GM12878 (cell line): ENCODE data around the gene TTC39B. TPM values are rescaled to one million over a fixed set of nuclear protein-coding genes. Genes with fewer than 3 reads are reported as not detected.

Source experiments
- ATAC-seq: fragments of 200-7000 bp; cut with Tn5 transposase; 3 replicates; pipeline ENCODE4 v1.9.1; 2020; ENCODE audit warnings: mild to moderate bottlenecking, moderate library complexity
- Bru-seq: library from RNA; stranded (reverse); fragments of 400-500 nt; gene quantifications from one replicate; lab custom pipeline; 2021; lab: Mats Ljungman, UMichigan
- BruChase-seq, 2 experiments: library from RNA; stranded (reverse); fragments of 400-500 nt; gene quantifications; one replicate each; lab custom pipeline; 2021; lab: Mats Ljungman, UMichigan
- BruUV-seq: library from RNA; stranded (reverse); fragments of 400-500 nt; replicated peaks from 2 replicates; lab custom pipeline; 2021; lab: Mats Ljungman, UMichigan
- CTCF ChIA-PET: fragments of 300-600 bp; sonication (Branson Sonifier 250); formaldehyde crosslinking; extraction: SDS; loops from one replicate; lab custom pipeline; 2021; ENCODE audit warnings: inconsistent platforms; lab: Yijun Ruan, JAX
- POLR2A ChIA-PET: fragments of 350-600 bp; formaldehyde crosslinking; extraction: SDS; loops from one replicate; lab custom pipeline; 2021; ENCODE audit warnings: inconsistent platforms; lab: Charles Lee
- RAD21 ChIA-PET: fragments of 300-600 bp; sonication (Branson Sonifier 250); formaldehyde crosslinking; loops from one replicate; lab custom pipeline; 2023; ENCODE audit warnings: antibody characterized with exemption; ENCODE audit not compliant: unreplicated experiment; lab: Charles Lee
- SMC1A ChIA-PET: fragments of 300-600 bp; sonication (Branson Sonifier 250); formaldehyde crosslinking; loops from one replicate; lab custom pipeline; 2023; ENCODE audit not compliant: unreplicated experiment, uncharacterized antibody; lab: Charles Lee
- DNase-seq: peaks from one replicate; pipeline ENCODE4 v3.0.0-alpha.2; 2011; ENCODE audit warnings: low read depth, low spot score
- FAIRE-seq: peaks from 3 replicates; lab custom pipeline; 2011; peaks lifted over from hg19 to GRCh38; lab: Jason Lieb, UNC
- H2AFZ ChIP-seq: 2 replicates; pipeline ENCODE4 v1.6.0; 2011; ENCODE audit warnings: low read depth, low read length, control low read depth; ENCODE audit not compliant: control insufficient read depth
- H3K27ac ChIP-seq: 2 replicates; pipeline ENCODE4 v1.5.1; 2011; ENCODE audit warnings: control low read depth; ENCODE audit not compliant: control insufficient read depth, insufficient read depth
- H3K27me3 ChIP-seq, 2 experiments: replicated peaks in 1 of 2; 2 replicates each; pipeline versions ENCODE4 v1.6.0 to v1.6.1; 2011; ENCODE audit warnings: low read length in 1 of 2; ENCODE audit not compliant: control insufficient read depth in 2 of 2, insufficient read depth in 2 of 2
- H3K36me3 ChIP-seq, 2 experiments: 2 replicates each; pipeline ENCODE4 v1.5.1; 2011; ENCODE audit warnings: low read length in 1 of 2; ENCODE audit not compliant: control insufficient read depth in 2 of 2, insufficient read depth in 2 of 2
- H3K4me1 ChIP-seq: 2 replicates; pipeline ENCODE4 v1.6.1; 2011; ENCODE audit warnings: mild to moderate bottlenecking, low read length, moderate library complexity, mixed read lengths; ENCODE audit not compliant: control insufficient read depth, insufficient read depth
- H3K4me2 ChIP-seq: 2 replicates; pipeline ENCODE4 v1.6.0; 2011; ENCODE audit warnings: control low read depth; ENCODE audit not compliant: control insufficient read depth, insufficient read depth
- H3K4me3 ChIP-seq: fragments of 200-600 bp; sonication (generic); 2 replicates; pipeline ENCODE4 v1.5.1; 2016
- H3K79me2 ChIP-seq: 2 replicates; pipeline ENCODE4 v1.6.0; 2011; ENCODE audit warnings: low read length; ENCODE audit not compliant: control insufficient read depth, insufficient read depth
- H3K9ac ChIP-seq: 2 replicates; pipeline ENCODE4 v1.8.0; 2011; ENCODE audit warnings: low read length, control low read depth, mixed read lengths; ENCODE audit not compliant: control insufficient read depth, insufficient read depth
- H3K9me3 ChIP-seq: replicated peaks from 3 replicates; pipeline ENCODE4 v1.5.1; 2011; ENCODE audit warnings: mild to moderate bottlenecking, low read length; ENCODE audit not compliant: control insufficient read depth, insufficient read depth
- H4K20me1 ChIP-seq: 2 replicates; pipeline ENCODE4 v1.6.0; 2011; ENCODE audit not compliant: control insufficient read depth, insufficient read depth
- NR2F1 ChIP-seq: fragments of 450-650 bp; conservative IDR thresholded peaks from 2 replicates; pipeline ENCODE4 v1.6.1; 2017; ENCODE audit warnings: mild to moderate bottlenecking
- SPI1 ChIP-seq: IDR thresholded peaks from 2 replicates; pipeline ENCODE4 v1.6.1; 2011; ENCODE audit warnings: low read depth, mild to moderate bottlenecking, low read length, moderate library complexity, borderline replicate concordance; ENCODE audit not compliant: insufficient read depth
- TCF7 ChIP-seq: IDR thresholded peaks from 2 replicates; pipeline ENCODE4 v1.6.1; 2014; ENCODE audit warnings: antibody characterized with exemption, borderline replicate concordance
- WGBS: methylation state at CpG from one replicate; pipeline ENCODE4 v1.1.6; 2016; ENCODE audit warnings: low lambda C conversion rate; ENCODE audit not compliant: insufficient replicate concordance, insufficient coverage; ENCODE audit errors: missing lambda C conversion rate; 5-methylcytosine and 5-hydroxymethylcytosine counted together
- in situ Hi-C: fragments of 300-500 bp; cut with MboI; formaldehyde crosslinking; loops from 9 replicates; pipeline ENCODE4 v1.14.3; 2018; ENCODE audit warnings: mixed read lengths
- intact Hi-C: fragments of 100-400 bp; cut with micrococcal nuclease; formaldehyde crosslinking; loops from one replicate; pipeline ENCODE4 v1.14.2; 2022; ENCODE audit not compliant: unreplicated experiment
- long read RNA-seq, 2 experiments: library from polyadenylated mRNA; unstranded; transcript quantifications; one replicate each; pipeline ENCODE4 v2.0.0, GENCODE V29; 2019 to 2020
- polyA minus RNA-seq, 3 experiments: library from RNA; depleted of rRNA, polyadenylated mRNA; stranded (reverse); fragments of >200 nt; gene quantifications; 2 replicates each; pipeline ENCODE4 v1.2.3, GENCODE V29; 2011
- polyA plus RNA-seq, 11 experiments: library from polyadenylated mRNA; depleted of rRNA in 4 of 11; unstranded in 6 of 11; stranded (reverse) in 5 of 11; fragments of >200 nt; fragmentation: Nextera tagmentation in 4 of 11; fragmentation: Illumina TruSeq in 1 of 11; extraction: Ambion mirVana in 4 of 11; extraction: Trizol in 1 of 11; gene quantifications; 1 replicate in 1 of 11; 2 replicates in 10 of 11; pipeline versions ENCODE4 v1.2.1 to v1.2.3, GENCODE V29; 2011 to 2016; ENCODE audit warnings: inconsistent platforms in 2 of 11, missing spikeins in 2 of 11, low read depth in 1 of 11
- total RNA-seq, 4 experiments: library from RNA; depleted of rRNA in 3 of 4; stranded (reverse); fragments of >200 nt in 3 of 4; fragmentation: Illumina TruSeq in 1 of 4; extraction: Trizol in 1 of 4; gene quantifications; 2 replicates each; pipeline versions ENCODE4 v1.2.1 to v1.2.3, GENCODE V29; 2013 to 2021

Gene TTC39B
- 2.1 and 2.2 TPM in 2 replicates for total RNA-seq (2013; cell fraction: nucleolus; rRNA removed)
- 1.5 and 2.5 TPM in 2 replicates for total RNA-seq (2014; rRNA removed)
- total RNA-seq (2014; rRNA removed; fragmentation: Illumina TruSeq; extraction: Trizol), result 1.7 and 2.6 TPM in 2 replicates
- total RNA-seq (2021), result 2.4 and 3.6 TPM in 2 replicates
- 0.54 TPM for polyA plus RNA-seq (2011; ENCODE audit: low read depth)
- 1.4 and 2.2 TPM in 2 replicates for polyA plus RNA-seq (2011; rRNA removed)
- 0.52 and 0.54 TPM in 2 replicates for polyA plus RNA-seq (2011; cell fraction: cytosol; rRNA removed)
- 0.98 and 1.2 TPM in 2 replicates for polyA plus RNA-seq (2011; cell fraction: nucleus; rRNA removed)
- polyA plus RNA-seq (2012), result 0.39 and 0.65 TPM in 2 replicates
- polyA plus RNA-seq (2014; fragmentation: Illumina TruSeq; extraction: Trizol), result 2.5 and 2.7 TPM in 2 replicates
- 1 to 10 TPM; 1.0 to 1.4 TPM for polyA plus RNA-seq (2014; fragmentation: Nextera tagmentation; extraction: Ambion mirVana)
- 1.0 and 1.8 TPM in 2 replicates for polyA plus RNA-seq (2014; rRNA removed)
- polyA plus RNA-seq (2016; fragmentation: Nextera tagmentation; extraction: Ambion mirVana), result 1 to 10 TPM in 1 of 2 experiments, under 1 TPM in 1; 0.68 to 1.6 TPM
- polyA minus RNA-seq (2011; rRNA and poly(A)+ RNA removed), result 2.9 and 4.8 TPM in 2 replicates
- polyA minus RNA-seq (2011; cell fraction: cytosol; rRNA and poly(A)+ RNA removed), result 0.62 and 1.2 TPM in 2 replicates
- polyA minus RNA-seq (2011; cell fraction: nucleus; rRNA and poly(A)+ RNA removed), result 1.2 and 2.2 TPM in 2 replicates
- percentile 35 among the genes with signal in this experiment for Bru-seq, nascent RNA
- percentile 33 among the genes with signal in this experiment for BruChase-seq, experiment 1, labeled RNA remaining after a 6-hour chase
- percentile 35 among the genes with signal in this experiment for BruChase-seq, experiment 2, labeled RNA remaining after a 2-hour chase
- long read RNA-seq, experiment 1, full-length matches to known transcripts, result 1 of 3 reads
- long read RNA-seq, experiment 1, partial matches to known transcripts, result 0 of 3 reads
- long read RNA-seq, experiment 1, other reads (novel, unspliced or antisense), result 2 of 3 reads
- long read RNA-seq, experiment 2, full-length matches to known transcripts, result 15 of 23 reads
- long read RNA-seq, experiment 2, partial matches to known transcripts, result 2 of 23 reads
- long read RNA-seq, experiment 2, other reads (novel, unspliced or antisense), result 6 of 23 reads

- under 1% methylated on average over 66 of the region's 67 CpGs for WGBS
- H3K4me3 ChIP-seq, result peak within 1 kb of the TSS; percentile 84
- ChIA-PET RAD21 (interaction anchor here (1.5 kb wide), 1 partner anchor 226 kb away, joined by 4 read pairs; no protein-coding TSS in a partner anchor), POLR2A (interaction anchor here (0.6 to 1.2 kb wide), 3 partner anchors 18 to 223 kb away, joined by 3 to 8 read pairs (median 3); no protein-coding TSS in a partner anchor), CTCF (interaction anchor here (0.7 to 1.5 kb wide), 9 partner anchors 28 to 299 kb away, joined by 3 to 6 read pairs (median 3); no protein-coding TSS in a partner anchor), SMC1A (interaction anchor here (1.2 to 3.1 kb wide), 3 partner anchors 11 to 225 kb away, joined by 3 to 21 read pairs (median 3); no protein-coding TSS in a partner anchor)
- peak within 1 kb of the TSS; percentile 81 for H3K4me2 ChIP-seq
- intact Hi-C loops (loop anchor here (5.0 kb wide), 1 partner anchor 115 kb away; the partner anchor contains the start of gene SNAPC3), in situ Hi-C loops (no loop called here)
- peak within 1 kb of the TSS; percentile 39 for H2AFZ ChIP-seq
- TF ChIP-seq TCF7 (no peak), NR2F1 (0 out of 2 replicates have a peak, but pooled peaks have one; percentile 26), SPI1 (0 out of 2 replicates have a peak, but pooled peaks have one; percentile 17)
- no peaks in the 10 kb centered on the region; a peak in 1 of 4 replicates for H3K27me3 ChIP-seq
- no peaks in the 10 kb centered on the region for H3K36me3 ChIP-seq
- no peaks in the 10 kb centered on the region for H3K79me2 ChIP-seq
- DNase-seq, result no peak
- H3K9me3 ChIP-seq, result no peaks in the 10 kb centered on the region
- BruUV-seq, result no TSS peak
- H3K4me1 ChIP-seq, result peaks cover 8% of the 10 kb centered on the region; the same call in 1 of the 2 replicates
- H3K9ac ChIP-seq, result peak within 1 kb of the TSS; percentile 39; the same call in 1 of the 2 replicates
- no peaks in the 10 kb centered on the region for H4K20me1 ChIP-seq
- H3K27ac ChIP-seq, result no peak within 1 kb of the TSS
- peak; percentile 96 for ATAC-seq
- peak; percentile 27 for FAIRE-seq
Measured at GRCh38 chr9:15306757-15307522, at the start of gene TTC39B. TTC39B (minus strand) TSS chr9:15307216; CDS start chr9:15307125, 91 bp downstream.
